NCI-H69 (cell line): ENCODE results near the gene B4GALT1.

ENCODE experiments used
- DNase-seq: peaks from one replicate; lab custom pipeline; 2025; lab: John Stamatoyannopoulos, UW

The B4GALT1 gene

GRCh38 chr9:33139421-33140228 is 27.5 kb downstream of the B4GALT1 start:
- no peak for DNase-seq

- DNase-seq: no peak
These were observed 28.4 kb downstream of the B4GALT1 start for GRCh38 chr9:33138768-33139167.

GRCh38 chr9:33137781-33138264 is 29.3 kb downstream of the B4GALT1 start:
- DNase-seq: no peak

GRCh38 chr9:33136721-33137670 is 30.1 kb downstream of the B4GALT1 start:
- DNase-seq: no peak

GRCh38 chr9:33135470-33135958 is 31.6 kb downstream of the B4GALT1 start:
- DNase-seq: no peak

- no peak for DNase-seq
These were observed 32.1 kb downstream of the B4GALT1 start for GRCh38 chr9:33135031-33135461.

- peak; percentile 42 for DNase-seq
These were observed 34.0 kb downstream of the B4GALT1 start for GRCh38 chr9:33133186-33133585.

- no peak for DNase-seq
These were observed 35.1 kb downstream of the B4GALT1 start for GRCh38 chr9:33131790-33132772.

GRCh38 chr9:33130961-33131789 is 36.0 kb downstream of the B4GALT1 start:
- peak; percentile 57 for DNase-seq

GRCh38 chr9:33129886-33130881 is 37.0 kb downstream of the B4GALT1 start:
- no peak for DNase-seq

- DNase-seq: no peak
These were observed 37.8 kb downstream of the B4GALT1 start for GRCh38 chr9:33129251-33129885.

- DNase-seq: no peak
These were observed 38.6 kb downstream of the B4GALT1 start for GRCh38 chr9:33128570-33128969.

GRCh38 chr9:33127881-33128280 is 39.3 kb downstream of the B4GALT1 start:
- DNase-seq: no peak

- DNase-seq: no peak
These were observed 41.0 kb downstream of the B4GALT1 start for GRCh38 chr9:33125871-33126823.

- no peak for DNase-seq
These were observed 41.7 kb downstream of the B4GALT1 start for GRCh38 chr9:33125461-33125860.

GRCh38 chr9:33124751-33125381 is 42.3 kb downstream of the B4GALT1 start:
- no peak for DNase-seq

- no peak for DNase-seq
These were observed 43.1 kb downstream of the B4GALT1 start for GRCh38 chr9:33124046-33124445.
